Uterus (tissue), 2 donors: Measurements from ENCODE around the gene CASTOR1.

Source experiments
- CTCF ChIP-seq, 4 experiments: fragments of 200-600 bp in 2 of 4; fragments of 450-650 bp in 2 of 4; sonication (generic) in 2 of 4; IDR thresholded peaks; one replicate each; pipeline ENCODE4 v1.5.1; 2016 to 2019; ENCODE audit warnings: antibody characterized with exemption in 4 of 4, mild to moderate bottlenecking in 2 of 4, moderate library complexity in 1 of 4
- POLR2A ChIP-seq, 2 donors: fragments of 450-650 bp; IDR thresholded peaks; one replicate each; pipeline ENCODE4 v1.6.1; 2016; ENCODE audit warnings: antibody characterized with exemption in 2 of 2, mild to moderate bottlenecking in 1 of 2, moderate library complexity in 1 of 2

DNA sequence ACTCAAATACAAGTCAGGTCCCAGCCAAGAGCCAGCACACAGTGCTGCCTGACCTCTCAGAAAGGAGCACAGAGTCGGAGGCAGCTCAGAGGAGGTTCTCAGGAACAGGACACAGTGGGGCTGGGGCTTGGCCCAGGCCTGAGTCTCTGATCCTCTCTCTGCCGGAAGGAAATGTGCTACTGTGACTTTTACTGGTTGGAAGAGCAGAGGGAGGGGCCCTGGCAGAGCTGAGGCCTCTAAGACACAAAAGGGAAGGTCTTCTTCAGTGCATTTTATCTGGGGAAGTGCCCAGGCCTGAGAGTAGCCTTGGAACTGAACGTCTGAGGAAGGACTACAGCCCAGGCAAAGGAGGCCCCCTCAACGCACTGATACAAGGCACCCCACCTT lies 16.2 kb upstream of the CASTOR1 start:
- no peak for TF ChIP-seq CTCF (IDR thresholded peaks at IDR 0.05)
- TF ChIP-seq POLR2A (IDR thresholded peaks at IDR 0.05), result peak in 1 of 2 donors; percentile 58
